ENCODE measurements around the gene HK3. TPM values are rescaled to one million over a fixed set of nuclear protein-coding genes. Genes with fewer than 3 reads are reported as not detected.

HK3 gene, protein sequence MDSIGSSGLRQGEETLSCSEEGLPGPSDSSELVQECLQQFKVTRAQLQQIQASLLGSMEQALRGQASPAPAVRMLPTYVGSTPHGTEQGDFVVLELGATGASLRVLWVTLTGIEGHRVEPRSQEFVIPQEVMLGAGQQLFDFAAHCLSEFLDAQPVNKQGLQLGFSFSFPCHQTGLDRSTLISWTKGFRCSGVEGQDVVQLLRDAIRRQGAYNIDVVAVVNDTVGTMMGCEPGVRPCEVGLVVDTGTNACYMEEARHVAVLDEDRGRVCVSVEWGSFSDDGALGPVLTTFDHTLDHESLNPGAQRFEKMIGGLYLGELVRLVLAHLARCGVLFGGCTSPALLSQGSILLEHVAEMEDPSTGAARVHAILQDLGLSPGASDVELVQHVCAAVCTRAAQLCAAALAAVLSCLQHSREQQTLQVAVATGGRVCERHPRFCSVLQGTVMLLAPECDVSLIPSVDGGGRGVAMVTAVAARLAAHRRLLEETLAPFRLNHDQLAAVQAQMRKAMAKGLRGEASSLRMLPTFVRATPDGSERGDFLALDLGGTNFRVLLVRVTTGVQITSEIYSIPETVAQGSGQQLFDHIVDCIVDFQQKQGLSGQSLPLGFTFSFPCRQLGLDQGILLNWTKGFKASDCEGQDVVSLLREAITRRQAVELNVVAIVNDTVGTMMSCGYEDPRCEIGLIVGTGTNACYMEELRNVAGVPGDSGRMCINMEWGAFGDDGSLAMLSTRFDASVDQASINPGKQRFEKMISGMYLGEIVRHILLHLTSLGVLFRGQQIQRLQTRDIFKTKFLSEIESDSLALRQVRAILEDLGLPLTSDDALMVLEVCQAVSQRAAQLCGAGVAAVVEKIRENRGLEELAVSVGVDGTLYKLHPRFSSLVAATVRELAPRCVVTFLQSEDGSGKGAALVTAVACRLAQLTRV
- total RNA-seq: 1.2 TPM

DNA sequence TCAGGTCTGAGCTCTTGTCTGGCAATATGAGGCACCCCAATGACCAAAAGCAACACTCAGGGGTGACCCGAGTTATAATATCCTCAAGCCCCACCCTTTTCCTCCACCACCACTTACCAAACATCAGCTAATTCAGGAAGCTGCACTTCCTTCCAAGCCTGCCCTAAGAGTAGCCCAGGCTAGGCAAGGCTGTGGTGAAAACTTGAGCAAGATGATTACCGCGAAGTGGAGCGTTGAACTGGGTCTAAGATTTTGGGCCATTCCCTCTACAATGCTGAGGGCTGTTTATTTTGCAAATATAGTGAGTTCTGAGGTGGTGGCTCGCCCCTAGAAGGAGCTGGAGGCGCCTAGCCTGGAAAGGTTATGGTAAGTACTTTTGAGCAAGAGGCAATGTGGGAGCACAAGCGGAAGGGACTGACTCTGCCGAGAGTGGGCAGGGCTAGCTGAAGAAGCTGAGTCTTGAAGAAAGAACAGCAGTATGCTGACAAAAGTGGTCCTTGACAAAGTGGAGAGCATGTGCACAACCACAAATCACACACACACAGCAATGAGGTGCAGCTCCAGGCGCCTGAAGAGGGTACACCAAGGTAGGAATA is at the start of gene HK3:
HK3 (minus strand) TSS at position 51 of the 596 bp plus-strand sequence. CDS start 3,187 bp downstream, outside the sequence.

Other genes starting within 250 kb of the HK3 start
- gene UNC5A, start 88.8 kb downstream of the HK3 start, total RNA-seq: 7.2 TPM
- gene UIMC1, start 107.4 kb upstream of the HK3 start, total RNA-seq: 79.6 TPM
- 32.3 TPM for gene ZNF346, start 123.3 kb upstream of the HK3 start, total RNA-seq
- gene FGFR4, start 187.6 kb upstream of the HK3 start, total RNA-seq: 1.6 TPM
- 73.6 TPM for gene NSD1, start 234.4 kb upstream of the HK3 start, total RNA-seq